Thoracic aorta (tissue), 2 donors: ENCODE data around the gene LRRC32. TPM values are rescaled to one million over a fixed set of nuclear protein-coding genes. Genes with fewer than 3 reads are reported as not detected.
A peak's percentile ranks its signal among the peaks of the same experiment; 100 is the strongest.

Source experiments
- ATAC-seq: fragments of 150-250 bp; one replicate; pipeline ENCODE4 v1.8.0; 2017; ENCODE audit warnings: low read depth; ENCODE audit not compliant: insufficient number of reproducible peaks, low FRiP score
- DNase-seq: peaks from one replicate; pipeline ENCODE4 v3.0.0-alpha.2; 2020; ENCODE audit warnings: low spot score
- H3K27ac ChIP-seq, 2 donors: fragments of 200-600 bp; sonication (generic); 1 replicate in 1 of 2; 2 replicates in 1 of 2; pipeline ENCODE4 v1.5.1; 2016; ENCODE audit warnings: mild to moderate bottlenecking in 2 of 2, moderate library complexity in 2 of 2
- H3K27me3 ChIP-seq: fragments of 200-600 bp; sonication (generic); replicated peaks from 2 replicates; pipeline ENCODE4 v1.6.0; 2016; ENCODE audit warnings: mild to moderate bottlenecking; ENCODE audit not compliant: insufficient read depth
- H3K36me3 ChIP-seq: fragments of 200-600 bp; sonication (generic); one replicate; pipeline ENCODE4 v1.5.1; 2016
- H3K4me1 ChIP-seq, 2 donors: fragments of 200-600 bp; sonication (generic); 1 replicate in 1 of 2; 2 replicates in 1 of 2; pipeline versions ENCODE4 v1.5.1 to v1.6.0; 2016; ENCODE audit warnings: low read depth in 2 of 2, mild to moderate bottlenecking in 1 of 2; ENCODE audit not compliant: control insufficient read depth in 1 of 2
- H3K4me3 ChIP-seq: fragments of 200-600 bp; sonication (generic); 2 replicates; pipeline ENCODE4 v1.5.1; 2016; ENCODE audit warnings: mild to moderate bottlenecking
- H3K9me3 ChIP-seq: fragments of 200-600 bp; sonication (generic); 2 replicates; pipeline ENCODE4 v1.5.1; 2016
- CTCF ChIP-seq: fragments of 200-600 bp; sonication (generic); IDR thresholded peaks from one replicate; pipeline ENCODE4 v1.5.1; 2019; ENCODE audit warnings: antibody characterized with exemption
- total RNA-seq, 2 donors: library from RNA; depleted of rRNA; stranded (reverse); fragments of >200 nt; gene quantifications; one replicate each; pipeline versions ENCODE4 v1.1.0 to v1.2.3, GENCODE V29; 2016

LRRC32 gene
- total RNA-seq, 2 donors from 2014 or later, result 133 to 214 TPM

GRCh38 chr11:76669901-76670484, 554 bp downstream of the LRRC32 start:
- H3K4me3 ChIP-seq, result peak overlapping the region; percentile 76

GRCh38 chr11:76668362-76669155, 2.0 kb downstream of the LRRC32 start:
- Histone ChIP-seq H3K9me3 (no peaks in the 10 kb centered on the region), H3K27me3 (no peaks in the 10 kb centered on the region), H3K27ac (peak overlapping the region in 1 of 2 donors; percentile 48), H3K4me1 (peaks cover 11 to 63% of the 10 kb centered on the region in 2 donors), H3K36me3 (peaks cover 12% of the 10 kb centered on the region), H3K4me3 (peak overlapping the region; percentile 76)
- no peak for ATAC-seq
- DNase-seq, result no peak
- TF ChIP-seq CTCF, result no peak

More at GRCh38 chr11:76669901-76670484, 554 bp downstream of the LRRC32 start:
- Histone ChIP-seq H3K4me1 (peaks cover 8 to 60% of the 10 kb centered on the region in 2 donors), H3K27me3 (no peaks in the 10 kb centered on the region), H3K36me3 (peaks cover 3% of the 10 kb centered on the region), H3K27ac (peak overlapping the region; percentile 48 to 70), H3K9me3 (no peaks in the 10 kb centered on the region)
- peak; percentile 36 for DNase-seq
- no peak for TF ChIP-seq CTCF
- peak; percentile 29 for ATAC-seq

- TF ChIP-seq CTCF, result no peak
- DNase-seq (no peak), ATAC-seq (no peak)
- H3K27me3 ChIP-seq, result no peaks in the 10 kb centered on the region
- peaks cover 12% of the 10 kb centered on the region for H3K36me3 ChIP-seq
- H3K4me3 ChIP-seq, result peak overlapping the region; percentile 76
- H3K27ac ChIP-seq, result peak overlapping the region; percentile 48 to 56
- no peaks in the 10 kb centered on the region for H3K9me3 ChIP-seq
- H3K4me1 ChIP-seq, result peaks cover 11 to 63% of the 10 kb centered on the region in 2 donors
Observed at GRCh38 chr11:76667856-76668255, 2.7 kb downstream of the LRRC32 start.

GRCh38 chr11:76667271-76667818, 3.2 kb downstream of the LRRC32 start:
- no peaks in the 10 kb centered on the region for H3K27me3 ChIP-seq
- H3K4me1 ChIP-seq, result peaks cover 11 to 63% of the 10 kb centered on the region in 2 donors
- no peaks in the 10 kb centered on the region for H3K9me3 ChIP-seq
- peak overlapping the region in 1 of 2 donors; percentile 48 for H3K27ac ChIP-seq
- TF ChIP-seq CTCF, result no peak
- H3K36me3 ChIP-seq, result peaks cover 12% of the 10 kb centered on the region
- ATAC-seq (no peak), DNase-seq (no peak)
- peak overlapping the region; percentile 76 for H3K4me3 ChIP-seq

- TF ChIP-seq CTCF, result no peak
- peak overlapping the region; percentile 19 to 48 for H3K27ac ChIP-seq
- H3K4me1 ChIP-seq, result peaks cover 11 to 59% of the 10 kb centered on the region in 2 donors
Observed at GRCh38 chr11:76666830-76667229, 3.7 kb downstream of the LRRC32 start.

More at GRCh38 chr11:76666830-76667229, 3.7 kb downstream of the LRRC32 start:
- DNase-seq (no peak), ATAC-seq (no peak)
- Histone ChIP-seq H3K9me3 (no peaks in the 10 kb centered on the region), H3K27me3 (no peaks in the 10 kb centered on the region), H3K4me3 (peak overlapping the region; percentile 76), H3K36me3 (peaks cover 12% of the 10 kb centered on the region)
